ENCODE data around the gene TAS2R40. TPM values are rescaled to one million over a fixed set of nuclear protein-coding genes. Genes with fewer than 3 reads are reported as not detected.

TAS2R40 gene
- total RNA-seq, 1 experiment from 2014 or later: not detected

- no peaks in the 10 kb centered on the region for H3K9me3 ChIP-seq (ENCODE audit: control insufficient read depth, insufficient read depth, low read depth, low read length)
- in situ Hi-C loops (cut with HindIII; ENCODE audit: low pct_unique_long_range_greater_than_20kb, low sequenced_read_pairs): no loop called here
- no peaks in the 10 kb centered on the region for H3K36me3 ChIP-seq (ENCODE audit: control insufficient read depth, insufficient read depth, low read length)
- DNase-seq (ENCODE audit: low read depth, low spot score) (no peak), ATAC-seq (no peak)
- ChIA-PET CTCF (no interaction called here), POLR2A (no interaction called here)
- H3K27ac ChIP-seq (ENCODE audit: low read length): no peak overlapping the region
- no peaks in the 10 kb centered on the region for H3K4me1 ChIP-seq (ENCODE audit: control insufficient read depth, insufficient read depth, low read length)
- TF ChIP-seq CTCF (IDR thresholded peaks at IDR 0.05) (no peak), TCF7L2 (IDR thresholded peaks at IDR 0.05; ENCODE audit: low read depth, low read length) (no peak), SIN3A (IDR thresholded peaks at IDR 0.05; ENCODE audit: borderline replicate concordance, insufficient read depth, low read depth, low read length) (no peak), POLR2AphosphoS5 (IDR thresholded peaks at IDR 0.05; ENCODE audit: low read depth, low read length) (no peak), REST (IDR thresholded peaks at IDR 0.05; ENCODE audit: insufficient read depth in 1 of 2, low read depth in 2 of 2, low read length in 1 of 2) (no peak)
- intact Hi-C loops (cut with micrococcal nuclease; ENCODE audit: unreplicated experiment): no loop called here
- no peak overlapping the region for H3K4me3 ChIP-seq (ENCODE audit: low read depth in 2 of 2, low read length in 2 of 2)
- no TSS peak for BruUV-seq (replicated peaks)
- no peaks in the 10 kb centered on the region for H3K27me3 ChIP-seq (ENCODE audit: control insufficient read depth, insufficient read depth, low read length)
Observed at GRCh38 chr7:143258831-143259230, 37.0 kb downstream of the TAS2R40 start.

- DNase-seq (ENCODE audit: low read depth, low spot score) (no peak), ATAC-seq (no peak)
- Histone ChIP-seq H3K27me3 (ENCODE audit: control insufficient read depth, insufficient read depth, low read length) (no peaks in the 10 kb centered on the region), H3K36me3 (ENCODE audit: control insufficient read depth, insufficient read depth, low read length) (no peaks in the 10 kb centered on the region), H3K4me3 (ENCODE audit: low read depth in 2 of 2, low read length in 2 of 2) (no peak overlapping the region), H3K9me3 (ENCODE audit: control insufficient read depth, insufficient read depth, low read depth, low read length) (no peaks in the 10 kb centered on the region), H3K27ac (ENCODE audit: low read length) (no peak overlapping the region), H3K4me1 (ENCODE audit: control insufficient read depth, insufficient read depth, low read length) (peaks cover 2% of the 10 kb centered on the region)
- in situ Hi-C loops (cut with HindIII; ENCODE audit: low pct_unique_long_range_greater_than_20kb, low sequenced_read_pairs): no loop called here
- intact Hi-C loops (cut with micrococcal nuclease; ENCODE audit: unreplicated experiment): no loop called here
- TF ChIP-seq TCF7L2 (IDR thresholded peaks at IDR 0.05; ENCODE audit: low read depth, low read length) (no peak), SIN3A (IDR thresholded peaks at IDR 0.05; ENCODE audit: borderline replicate concordance, insufficient read depth, low read depth, low read length) (no peak), REST (IDR thresholded peaks at IDR 0.05; ENCODE audit: insufficient read depth in 1 of 2, low read depth in 2 of 2, low read length in 1 of 2) (no peak), CTCF (IDR thresholded peaks at IDR 0.05) (no peak), POLR2AphosphoS5 (IDR thresholded peaks at IDR 0.05; ENCODE audit: low read depth, low read length) (no peak)
- ChIA-PET POLR2A (interaction anchor here (0.6 kb wide), 1 partner anchor 75 kb away, joined by 4 read pairs; no protein-coding TSS in a partner anchor), CTCF (no interaction called here)
- no TSS peak for BruUV-seq (replicated peaks)
Observed at GRCh38 chr7:143259765-143260164, 37.9 kb downstream of the TAS2R40 start.
